Medulla oblongata (tissue), 1 donor: ENCODE data around the gene LPIN3.
A peak's percentile ranks its signal among the peaks of the same experiment; 100 is the strongest.

ENCODE experiments used
- DNase-seq: peaks from one replicate; pipeline ENCODE4 v3.0.0-alpha.2; 2015; ENCODE audit errors: extremely low spot score

Gene LPIN3

DNA sequence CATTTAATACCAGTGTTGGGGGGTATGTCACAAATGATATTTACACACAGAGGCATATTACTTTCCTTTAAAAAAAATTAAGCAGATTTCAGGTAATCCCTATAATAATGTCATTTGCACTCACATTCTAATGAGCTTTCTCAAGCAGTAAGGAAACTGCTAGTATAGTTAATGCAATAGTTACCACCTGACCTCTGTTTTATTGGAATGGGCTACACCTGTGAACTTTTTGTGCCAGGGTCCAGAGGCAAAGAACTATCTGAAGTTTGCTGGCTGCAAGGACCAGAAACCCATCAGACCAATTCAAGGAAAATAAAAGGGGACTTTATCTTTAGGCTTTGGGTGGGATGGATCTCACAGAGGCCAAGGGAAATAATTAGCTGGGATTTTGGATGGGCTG, 20.2 kb upstream of the LPIN3 start:
- no peak for DNase-seq

GRCh38 chr20:41320976-41321375, 19.6 kb upstream of the LPIN3 start:
- no peak for DNase-seq

DNA sequence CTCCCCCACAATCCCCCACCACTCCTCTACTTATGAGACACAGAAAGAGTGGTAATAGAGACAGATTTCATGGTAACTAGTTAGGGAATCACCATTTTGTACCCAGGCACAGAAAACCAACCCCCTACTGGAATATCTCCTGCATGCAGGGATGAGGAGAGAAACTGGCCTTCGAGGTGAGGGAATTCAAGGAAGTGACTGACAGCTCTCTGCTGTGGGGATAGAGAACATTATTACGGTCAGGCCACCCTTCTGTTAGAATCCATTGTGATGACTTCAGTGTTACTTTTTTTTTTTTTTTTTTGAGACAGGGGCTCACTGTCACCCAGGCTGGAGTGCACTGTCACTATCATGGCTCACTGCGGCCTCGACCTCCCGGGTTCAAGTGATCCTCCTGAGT, 13.4 kb upstream of the LPIN3 start:
- DNase-seq = no peak

DNA sequence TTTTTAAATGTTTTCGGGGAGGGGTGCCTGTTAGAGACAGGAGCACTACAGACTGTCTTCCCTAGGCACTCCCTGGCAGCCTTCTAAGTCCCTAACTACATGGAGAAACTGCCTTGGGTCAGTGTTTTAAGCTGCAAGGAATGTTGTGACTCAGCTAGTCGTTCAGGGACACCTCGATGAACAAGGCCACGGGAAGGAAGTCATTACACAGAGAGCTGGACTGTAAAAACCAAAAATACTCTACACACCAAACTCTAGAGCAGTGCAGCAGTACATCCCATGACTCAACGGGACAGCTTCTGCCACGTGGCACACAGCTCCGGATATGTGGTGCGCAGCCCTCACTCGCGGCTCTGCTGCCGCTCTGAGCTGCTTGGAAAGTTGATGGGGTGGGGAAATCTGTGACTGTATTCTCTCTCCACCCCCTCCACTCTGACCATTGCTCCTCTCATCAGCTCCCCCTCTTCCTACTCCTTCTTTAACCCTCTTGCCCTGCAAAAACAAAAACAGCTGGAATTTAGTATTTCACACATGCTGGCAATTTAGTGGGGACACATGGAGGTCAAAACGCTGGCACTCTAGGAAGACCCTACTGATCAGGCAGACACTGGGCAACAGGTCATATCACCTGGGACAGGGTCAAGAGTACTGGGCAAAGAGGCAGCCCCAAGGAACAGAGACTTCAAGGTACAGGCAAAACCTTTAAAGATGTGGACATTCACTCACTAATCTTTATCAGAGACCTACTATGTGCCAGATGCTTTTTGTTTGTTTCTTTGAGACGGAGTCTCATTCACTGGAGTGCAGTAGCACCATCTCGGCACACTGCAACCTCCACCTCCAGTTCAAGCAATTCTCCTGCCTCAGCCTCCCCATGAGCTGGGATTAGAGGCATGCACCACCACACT, 10.9 kb upstream of the LPIN3 start:
- DNase-seq = peak; percentile 76

GRCh38 chr20:41330343-41330720, 10.3 kb upstream of the LPIN3 start:
- no peak for DNase-seq

DNA sequence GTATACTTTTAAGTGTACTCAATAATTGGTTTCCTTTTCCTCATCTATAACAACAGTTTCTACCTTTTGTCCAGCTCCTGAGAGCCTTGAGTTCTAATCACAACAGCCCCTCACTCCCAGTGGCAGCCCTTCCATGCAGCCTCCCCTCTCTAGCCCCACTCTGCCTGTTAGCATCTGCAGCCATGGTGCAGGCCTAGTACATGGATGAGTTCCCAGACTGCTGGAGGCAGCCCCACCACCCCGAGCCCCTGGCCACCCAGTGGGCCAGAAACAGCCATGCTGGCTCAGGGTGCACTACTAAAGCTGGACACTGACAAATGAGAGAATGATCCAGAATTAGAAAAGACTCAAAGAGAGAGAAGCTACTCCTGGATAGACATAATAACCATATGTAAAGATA, 9.7 kb upstream of the LPIN3 start:
- DNase-seq = no peak

DNA sequence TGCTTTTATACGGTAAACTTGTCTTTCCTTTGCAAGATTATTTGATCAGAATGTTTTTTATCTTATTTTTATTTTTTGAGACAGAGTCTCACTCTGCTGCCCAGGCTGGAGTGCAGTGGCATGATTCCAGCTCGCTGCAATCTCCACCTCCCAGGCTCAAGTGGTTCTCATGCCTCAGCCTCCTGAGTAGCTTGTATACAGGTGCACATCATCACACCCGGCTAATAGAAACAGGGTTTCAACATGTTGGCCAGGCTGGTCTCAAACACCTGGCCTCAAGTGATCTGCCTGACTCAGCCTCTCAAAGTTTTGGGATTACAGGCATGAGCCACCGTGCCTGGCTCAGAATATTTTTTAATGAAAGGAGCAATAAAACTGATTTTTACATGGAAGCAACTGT, 8.9 kb upstream of the LPIN3 start:
- DNase-seq = no peak

GRCh38 chr20:41334036-41334435, 6.6 kb upstream of the LPIN3 start:
- DNase-seq = no peak

GRCh38 chr20:41334443-41335421, 5.9 kb upstream of the LPIN3 start:
- DNase-seq = no peak

DNA sequence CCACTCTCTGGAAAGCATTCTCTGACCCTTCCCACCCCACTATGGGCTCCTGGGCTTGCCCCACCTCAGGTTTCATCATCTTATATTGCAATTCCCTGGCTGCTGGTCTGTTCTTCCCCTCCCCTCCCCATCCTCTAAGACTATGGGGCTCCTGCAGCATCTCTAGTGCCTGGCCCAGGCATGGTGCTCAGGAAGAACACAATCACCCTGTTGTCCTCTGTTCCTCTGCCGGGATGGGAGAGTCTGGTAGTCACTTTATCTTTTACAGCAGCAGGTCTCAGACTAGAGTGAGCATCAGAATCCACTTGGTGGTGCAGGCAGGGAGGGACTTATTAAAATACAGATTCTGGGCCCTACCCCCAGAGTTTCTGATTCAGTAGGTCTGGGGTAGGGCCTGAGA, 5.0 kb upstream of the LPIN3 start:
- no peak for DNase-seq

DNA sequence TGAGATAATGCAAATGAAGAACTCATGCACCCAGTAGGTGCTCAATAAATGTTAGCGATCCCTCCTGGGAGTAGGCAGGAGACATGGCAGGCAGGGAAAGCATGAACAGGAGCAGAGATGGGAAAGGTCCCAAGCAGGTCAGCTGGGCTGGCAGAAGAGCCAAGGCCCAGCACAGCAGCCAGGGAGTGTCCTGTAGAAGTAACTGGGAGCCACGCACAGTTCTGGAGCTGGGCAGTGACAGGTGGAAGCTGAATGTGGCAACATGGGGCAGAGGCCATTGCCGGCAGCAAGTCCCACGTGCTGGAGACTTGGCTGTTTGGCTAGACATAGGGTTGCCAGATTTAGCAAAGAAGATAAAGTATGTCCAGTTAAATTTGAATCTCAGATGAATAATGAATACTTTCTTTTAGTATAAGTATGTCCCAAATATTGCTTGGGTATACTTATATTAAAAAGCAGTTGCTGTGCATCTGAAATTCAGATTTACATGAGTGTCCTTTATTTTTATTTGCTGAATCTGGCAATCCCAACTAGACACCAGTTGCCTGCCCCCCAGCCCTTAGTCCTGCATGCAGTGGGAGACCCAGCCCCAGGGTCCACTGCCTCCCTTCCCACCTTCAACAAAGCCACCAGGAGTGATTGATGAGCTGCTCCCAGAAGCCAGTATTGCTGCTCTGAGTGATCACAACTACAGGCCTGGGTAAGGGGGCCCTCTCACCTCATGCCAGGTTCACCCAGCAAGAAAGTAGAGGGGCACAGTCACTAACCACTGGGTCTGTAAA, 3.7 kb upstream of the LPIN3 start:
- no peak for DNase-seq

DNA sequence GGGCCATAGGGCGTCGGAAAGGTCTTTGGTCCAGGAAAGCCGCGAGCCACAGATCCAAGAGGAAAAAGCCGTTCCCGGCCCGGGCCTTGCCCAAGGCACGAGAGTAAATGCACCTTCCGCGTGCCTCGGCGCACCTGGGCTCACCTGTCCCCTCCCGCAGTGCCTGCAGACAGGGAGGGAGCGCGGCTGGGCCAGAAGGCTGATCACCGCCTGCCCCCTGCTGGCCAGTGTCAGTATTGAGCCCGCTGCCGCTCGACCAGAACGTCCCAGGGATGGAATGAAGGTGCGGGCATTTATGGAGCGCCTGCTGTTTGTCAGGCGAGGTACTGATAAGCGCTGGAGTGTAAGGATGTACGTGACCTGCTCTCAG, 679 bp upstream of the LPIN3 start:
- DNase-seq = peak; percentile 76

DNA sequence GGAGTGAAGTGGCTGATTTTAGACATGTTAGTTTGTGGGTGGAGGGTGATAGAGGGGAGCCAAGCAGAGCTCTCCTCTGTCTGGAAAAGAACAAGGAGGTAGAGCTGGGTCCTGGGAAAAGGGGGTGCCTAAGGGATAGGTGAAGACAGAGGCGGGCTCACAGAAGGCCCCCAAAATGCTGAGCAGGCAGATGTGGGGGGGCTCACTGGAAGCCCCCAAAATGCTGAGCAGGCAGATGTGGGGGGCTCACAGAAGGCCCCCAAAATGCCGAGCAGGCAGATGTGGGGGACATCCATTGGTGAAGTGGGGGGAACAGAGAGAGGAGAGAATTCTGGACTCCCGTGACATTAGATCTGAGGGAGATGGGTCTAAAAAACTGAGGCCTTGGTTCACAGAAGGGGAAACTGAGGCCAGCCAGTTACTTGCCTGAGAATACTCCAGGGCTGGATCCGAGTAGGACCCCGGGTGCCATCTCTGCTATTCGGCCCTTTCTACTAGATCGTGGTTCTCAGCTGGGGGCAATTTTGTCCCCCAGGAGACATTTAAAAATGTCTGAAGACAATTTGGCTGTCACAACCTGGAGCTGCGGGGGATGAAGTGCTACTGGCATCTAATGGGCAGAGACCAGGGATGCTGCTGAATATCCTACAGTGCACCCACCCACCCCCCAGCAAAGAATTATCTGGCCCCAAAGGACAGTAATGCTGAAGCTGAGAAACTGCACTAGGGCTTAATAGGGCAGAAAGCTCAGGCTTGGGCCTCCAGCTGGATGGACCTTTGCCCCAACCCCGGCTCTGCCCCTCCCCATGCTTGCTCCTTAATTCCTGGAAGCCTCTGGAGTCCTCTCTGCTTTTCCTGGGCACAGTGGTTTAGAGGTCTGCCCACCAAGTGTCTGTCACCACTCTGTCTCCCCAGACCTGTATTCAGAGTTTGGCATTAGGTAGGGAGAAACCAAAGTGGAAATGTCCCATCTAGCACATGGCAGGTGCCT, 2.1 kb downstream of the LPIN3 start:
- no peak for DNase-seq

GRCh38 chr20:41344477-41344876, 3.9 kb downstream of the LPIN3 start:
- no peak for DNase-seq

DNA sequence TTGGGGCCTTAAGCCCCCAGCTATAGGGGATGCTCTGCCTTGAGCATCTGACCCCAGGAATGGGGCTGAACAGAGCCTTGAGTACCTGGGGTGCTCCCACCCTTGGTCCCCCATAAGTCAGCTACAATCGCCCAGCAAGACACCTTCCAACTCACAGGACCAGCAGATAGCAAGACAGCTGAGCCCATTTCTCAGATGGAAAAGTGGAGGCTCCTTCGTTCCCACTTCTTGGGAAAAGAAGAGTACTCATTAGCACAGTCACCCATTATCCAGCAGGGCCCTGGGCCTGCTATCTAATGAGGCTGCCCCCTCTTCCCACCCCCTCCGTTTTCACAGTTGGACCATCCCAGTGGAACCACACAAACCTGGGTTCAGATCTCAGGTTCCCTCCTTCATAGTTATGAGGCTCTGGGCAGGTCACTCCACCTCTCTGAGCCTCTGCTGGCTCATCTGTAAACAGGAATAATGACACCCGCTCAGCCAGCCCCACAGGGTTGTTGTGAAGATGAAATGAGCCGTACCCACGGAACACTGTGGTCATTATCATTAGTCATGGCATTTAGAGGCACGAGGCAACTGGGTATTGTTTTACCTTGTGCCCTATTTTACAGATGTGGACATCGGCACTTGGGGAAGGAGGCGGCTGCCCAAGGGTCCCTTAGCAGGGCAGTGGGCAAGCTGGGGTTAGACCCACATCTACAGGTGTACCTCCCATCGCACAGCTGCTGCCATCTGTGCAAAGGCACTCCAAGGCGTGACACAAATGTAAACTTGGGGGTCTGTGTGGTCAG, 4.5 kb downstream of the LPIN3 start:
- no peak for DNase-seq

GRCh38 chr20:41345729-41346067, 5.1 kb downstream of the LPIN3 start:
- no peak for DNase-seq

- no peak for DNase-seq
These were observed 7.2 kb downstream of the LPIN3 start for GRCh38 chr20:41347523-41348429.

DNA sequence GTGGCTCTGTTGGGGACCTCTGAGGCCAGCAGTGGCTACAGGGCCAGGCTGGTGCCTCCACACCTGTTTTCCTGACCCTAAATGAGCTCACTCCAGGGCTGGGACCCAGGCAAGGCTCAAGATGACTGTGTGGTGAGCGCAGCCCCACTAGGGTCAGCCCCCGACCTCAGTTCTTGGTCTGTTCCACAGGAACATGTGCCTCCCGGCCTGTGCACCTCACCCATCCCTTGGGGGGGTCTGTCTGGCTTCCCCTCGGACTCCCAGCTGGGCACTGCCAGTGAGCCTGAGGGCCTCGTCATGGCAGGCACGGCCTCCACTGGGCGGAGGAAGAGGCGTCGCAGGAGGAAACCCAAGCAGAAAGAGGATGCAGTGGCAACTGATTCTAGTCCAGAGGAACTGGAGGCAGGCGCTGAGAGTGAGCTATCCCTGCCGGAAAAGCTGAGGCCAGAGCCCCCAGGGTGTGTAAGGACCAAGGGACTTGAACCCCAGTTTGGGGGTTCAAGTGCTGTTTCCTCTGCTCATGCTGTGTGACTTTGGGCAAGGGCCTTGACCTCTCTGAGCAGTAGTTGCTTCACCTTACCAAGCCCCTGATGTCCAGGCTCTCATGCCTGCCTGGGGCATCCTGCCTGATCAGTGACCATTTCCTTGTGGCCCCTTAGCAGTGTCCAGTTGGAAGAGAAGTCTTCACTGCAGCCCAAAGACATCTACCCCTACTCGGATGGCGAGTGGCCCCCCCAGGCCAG, 8.0 kb downstream of the LPIN3 start:
- DNase-seq = no peak
